ENCODE results near the gene FLOT1. TPM values are rescaled to one million over a fixed set of nuclear protein-coding genes. Genes with fewer than 3 reads are reported as not detected.
A peak's percentile ranks its signal among the peaks of the same experiment; 100 is the strongest.

Gene FLOT1
- total RNA-seq, 1 donor = 101 TPM

DNA sequence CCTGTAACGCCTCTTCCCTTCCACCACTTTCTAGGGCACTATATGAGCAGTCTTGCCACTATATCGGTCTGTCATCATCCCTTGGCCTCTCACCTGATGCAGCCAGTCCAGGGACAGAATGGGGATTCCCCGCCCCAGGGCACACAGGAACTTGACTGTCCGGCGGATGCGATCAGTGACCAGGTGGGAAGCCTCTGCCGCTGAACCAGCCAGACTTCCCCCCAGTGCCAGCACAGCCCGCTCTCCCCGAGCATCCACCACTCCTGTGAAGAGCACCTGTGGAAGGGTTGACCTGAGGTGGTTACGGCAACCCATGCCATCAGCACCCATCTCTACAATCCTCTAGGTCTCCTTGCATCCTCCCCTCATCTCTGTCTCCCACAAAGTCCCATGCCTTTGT is 39.5 kb downstream of the FLOT1 start:
- no peak overlapping the region for H2AFZ ChIP-seq (ENCODE audit: low read length)
- H3K27me3 ChIP-seq (ENCODE audit: insufficient read depth, low read length) = no peaks in the 10 kb centered on the region
- no peaks in the 10 kb centered on the region for H4K20me1 ChIP-seq (ENCODE audit: insufficient read depth, low read length)
- H3K4me3 ChIP-seq (ENCODE audit: insufficient read depth, low read length) = no peak overlapping the region
- H3K79me2 ChIP-seq (ENCODE audit: insufficient read depth, low read length) = no peaks in the 10 kb centered on the region
- DNase-seq (ENCODE audit: insufficient read length, low spot score, missing footprints) = no peak
- no peak overlapping the region for H3K27ac ChIP-seq (ENCODE audit: low read depth, low read length)
- TF ChIP-seq CTCF (IDR thresholded peaks at IDR 0.05; ENCODE audit: extremely low read depth, low read depth, low read length) = no peak
- H3K9me3 ChIP-seq (ENCODE audit: low read depth, low read length) = no peaks in the 10 kb centered on the region
- no peak overlapping the region for H3K4me2 ChIP-seq (ENCODE audit: insufficient read depth, low read length)
- peaks cover 50% of the 10 kb centered on the region for H3K36me3 ChIP-seq (ENCODE audit: insufficient read depth, low read length)
- peaks cover 6% of the 10 kb centered on the region for H3K4me1 ChIP-seq (ENCODE audit: insufficient read depth, low read length)

GRCh38 chr6:30700340-30700739 is 42.1 kb downstream of the FLOT1 start:
- no peak for TF ChIP-seq CTCF (IDR thresholded peaks at IDR 0.05; ENCODE audit: extremely low read depth, low read depth, low read length)
- no peak overlapping the region for H2AFZ ChIP-seq (ENCODE audit: low read length)
- H3K36me3 ChIP-seq (ENCODE audit: insufficient read depth, low read length) = peaks cover 32% of the 10 kb centered on the region
- DNase-seq (ENCODE audit: insufficient read length, low spot score, missing footprints) = no peak
- no peaks in the 10 kb centered on the region for H4K20me1 ChIP-seq (ENCODE audit: insufficient read depth, low read length)
- H3K4me1 ChIP-seq (ENCODE audit: insufficient read depth, low read length) = peaks cover 8% of the 10 kb centered on the region
- H3K9me3 ChIP-seq (ENCODE audit: low read depth, low read length) = no peaks in the 10 kb centered on the region
- no peak overlapping the region for H3K4me3 ChIP-seq (ENCODE audit: insufficient read depth, low read length)
- no peaks in the 10 kb centered on the region for H3K27me3 ChIP-seq (ENCODE audit: insufficient read depth, low read length)
- no peak overlapping the region for H3K4me2 ChIP-seq (ENCODE audit: insufficient read depth, low read length)
- no peaks in the 10 kb centered on the region for H3K79me2 ChIP-seq (ENCODE audit: insufficient read depth, low read length)
- H3K27ac ChIP-seq (ENCODE audit: low read depth, low read length) = no peak overlapping the region

DNA sequence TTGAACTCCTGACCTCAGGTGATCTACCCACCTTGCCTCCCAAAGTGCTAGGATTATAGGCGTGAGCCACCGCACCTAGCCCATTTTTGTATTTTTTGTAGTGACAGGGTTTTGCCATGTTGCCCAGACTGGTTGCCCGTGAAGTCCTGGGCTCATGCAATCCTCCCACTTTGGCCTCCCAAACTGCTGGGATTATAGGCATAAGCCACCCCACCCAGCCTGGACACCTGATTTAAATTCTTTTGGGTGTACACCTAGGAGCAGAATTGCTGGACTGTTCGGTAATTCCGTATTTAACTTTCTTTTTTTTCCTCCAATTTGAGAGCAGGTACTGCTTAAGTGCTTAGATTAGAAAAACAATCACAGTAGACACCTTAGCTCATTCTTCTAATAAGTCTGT is 46.1 kb downstream of the FLOT1 start:
- DNase-seq (ENCODE audit: insufficient read length, low spot score, missing footprints) = no peak
- H3K79me2 ChIP-seq (ENCODE audit: insufficient read depth, low read length) = no peaks in the 10 kb centered on the region
- no peaks in the 10 kb centered on the region for H4K20me1 ChIP-seq (ENCODE audit: insufficient read depth, low read length)
- peaks cover 7% of the 10 kb centered on the region for H3K4me1 ChIP-seq (ENCODE audit: insufficient read depth, low read length)
- no peak overlapping the region for H2AFZ ChIP-seq (ENCODE audit: low read length)
- H3K36me3 ChIP-seq (ENCODE audit: insufficient read depth, low read length) = no peaks in the 10 kb centered on the region
- no peak overlapping the region for H3K4me2 ChIP-seq (ENCODE audit: insufficient read depth, low read length)
- H3K4me3 ChIP-seq (ENCODE audit: insufficient read depth, low read length) = no peak overlapping the region
- no peaks in the 10 kb centered on the region for H3K9me3 ChIP-seq (ENCODE audit: low read depth, low read length)
- TF ChIP-seq CTCF (IDR thresholded peaks at IDR 0.05; ENCODE audit: extremely low read depth, low read depth, low read length) = no peak
- no peaks in the 10 kb centered on the region for H3K27me3 ChIP-seq (ENCODE audit: insufficient read depth, low read length)
- H3K27ac ChIP-seq (ENCODE audit: low read depth, low read length) = no peak overlapping the region

- Histone ChIP-seq H3K36me3 (ENCODE audit: insufficient read depth, low read length) (no peaks in the 10 kb centered on the region), H3K27me3 (ENCODE audit: insufficient read depth, low read length) (no peaks in the 10 kb centered on the region), H3K27ac (ENCODE audit: low read depth, low read length) (peak overlapping the region; percentile 74), H3K4me3 (ENCODE audit: insufficient read depth, low read length) (peak overlapping the region; percentile 85), H3K4me1 (ENCODE audit: insufficient read depth, low read length) (peaks cover 35% of the 10 kb centered on the region), H4K20me1 (ENCODE audit: insufficient read depth, low read length) (peaks cover under 1% of the 10 kb centered on the region), H3K79me2 (ENCODE audit: insufficient read depth, low read length) (peaks cover 29% of the 10 kb centered on the region), H3K9me3 (ENCODE audit: low read depth, low read length) (no peaks in the 10 kb centered on the region), H2AFZ (ENCODE audit: low read length) (peak overlapping the region; percentile 79), H3K4me2 (ENCODE audit: insufficient read depth, low read length) (peak overlapping the region; percentile 81)
- no peak for TF ChIP-seq CTCF (IDR thresholded peaks at IDR 0.05; ENCODE audit: extremely low read depth, low read depth, low read length)
- no peak for DNase-seq (ENCODE audit: insufficient read length, low spot score, missing footprints)
Measured at GRCh38 chr6:30691208-30691847, 51.2 kb downstream of the FLOT1 start.

Data from osteoblast (primary cell).